ENCODE measurements around the gene SLFN12L. TPM values are rescaled to one million over a fixed set of nuclear protein-coding genes. Genes with fewer than 3 reads are reported as not detected.
A peak's percentile ranks its signal among the peaks of the same experiment; 100 is the strongest.
"Not testable (repeated sequence)": the region's sequence is repeated elsewhere in the genome, so short reads cannot be mapped to it uniquely, and the experiment has no call there.

The SLFN12L gene
- total RNA-seq, 1 experiment from 2014 or later: not detected

DNA sequence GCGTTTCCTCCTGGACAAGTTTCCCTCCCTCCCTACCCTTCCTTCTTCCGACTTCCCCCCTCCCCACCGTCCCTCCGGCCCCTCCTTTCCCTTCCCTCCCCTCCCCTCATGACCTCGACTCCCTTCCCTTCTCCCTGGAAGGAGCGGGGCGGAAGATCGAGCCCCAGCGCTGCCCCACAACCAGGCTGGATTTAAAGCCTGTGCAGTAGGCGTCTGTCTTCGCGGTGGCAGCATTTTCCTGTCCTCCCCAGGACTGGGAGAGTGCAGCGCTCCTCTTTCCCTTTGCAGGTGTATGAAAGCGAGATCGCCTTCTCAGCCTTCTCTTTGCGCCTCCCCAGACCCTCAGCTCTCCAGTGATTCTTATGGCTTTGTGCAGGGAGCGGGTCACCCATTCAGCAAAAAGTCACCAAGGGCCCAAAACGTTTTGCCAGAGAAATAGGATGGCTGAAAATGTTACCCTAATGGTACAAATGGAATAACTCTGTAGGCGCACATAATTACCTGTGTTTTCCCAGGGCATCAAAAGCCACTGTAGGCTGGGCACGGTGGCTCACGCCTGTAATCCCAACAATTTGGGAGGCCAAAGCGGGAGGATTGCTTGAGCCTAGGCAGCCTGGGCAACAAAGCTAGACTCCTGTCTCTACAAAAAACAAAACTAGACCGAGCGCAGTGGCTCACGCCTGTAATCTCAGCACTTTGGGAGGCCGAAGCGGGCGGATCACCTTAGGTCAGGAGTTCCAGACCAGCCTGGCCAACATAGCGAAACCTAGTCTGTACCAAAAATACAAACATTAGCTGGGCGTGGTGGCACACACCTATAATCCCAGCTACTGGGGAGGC lies 40.8 kb downstream of the SLFN12L start:
- no peak for DNase-seq (ENCODE audit: low spot score)

DNA sequence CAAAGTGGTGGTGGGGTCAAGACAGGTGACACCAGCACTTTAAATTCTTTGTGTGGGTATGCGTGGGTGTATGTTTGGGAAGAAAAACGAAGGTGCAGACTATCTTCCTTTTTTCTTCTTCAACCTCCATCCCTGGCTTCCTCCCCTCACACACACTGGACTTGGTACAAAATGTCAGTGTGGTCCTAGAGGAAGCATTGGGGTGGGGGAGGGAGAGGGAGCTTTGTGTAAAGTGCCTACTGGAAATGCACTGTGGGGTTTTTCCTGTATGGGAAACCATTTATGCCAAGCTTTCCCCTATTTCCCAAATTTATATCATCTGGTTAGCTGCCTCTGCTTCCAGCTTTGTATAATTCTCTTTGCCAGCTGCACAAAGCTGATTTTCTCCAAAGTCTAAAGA lies 44.4 kb downstream of the SLFN12L start:
- no peak for DNase-seq (ENCODE audit: low spot score)

DNA sequence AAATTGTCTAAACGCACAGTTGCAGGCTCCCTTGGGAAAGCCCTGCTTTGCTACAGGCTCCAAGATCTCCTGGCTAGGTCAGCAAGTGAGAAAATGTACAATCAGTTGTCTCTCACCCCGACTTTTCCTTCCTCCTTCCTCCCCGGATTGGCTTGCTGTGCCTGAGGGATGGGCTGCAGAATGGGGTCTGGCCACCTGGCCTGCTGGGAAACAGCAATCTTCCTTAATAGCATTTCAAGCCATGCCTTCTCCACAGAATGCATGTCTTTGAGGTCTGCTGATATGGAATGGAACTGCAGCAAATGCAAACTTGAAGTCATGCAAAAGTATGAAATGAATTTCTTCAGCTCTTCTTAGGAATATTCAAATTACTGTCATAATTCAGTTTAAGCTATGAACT lies 46.1 kb downstream of the SLFN12L start:
- no peak for DNase-seq (ENCODE audit: low spot score)

DNA sequence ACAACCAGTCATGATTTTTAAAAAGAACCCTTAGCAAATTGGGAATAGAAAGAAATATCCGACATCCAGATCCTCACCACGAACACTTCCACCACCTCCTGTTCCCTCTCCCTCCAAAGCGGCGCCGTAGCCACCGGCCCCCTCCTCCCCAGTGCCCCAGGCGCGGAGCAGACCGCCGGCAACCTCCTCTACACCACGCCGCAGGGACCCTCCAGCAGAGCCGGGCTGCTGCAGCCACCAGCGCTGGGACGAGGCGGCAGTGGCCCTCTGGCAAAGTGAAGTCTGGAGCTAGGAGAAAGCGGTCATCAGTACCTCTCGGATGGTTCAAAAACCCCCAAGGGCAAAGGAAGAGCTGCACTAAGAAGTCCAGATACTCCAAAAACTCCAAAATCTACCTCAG lies 47.5 kb downstream of the SLFN12L start:
- DNase-seq (ENCODE audit: low spot score): no peak

DNA sequence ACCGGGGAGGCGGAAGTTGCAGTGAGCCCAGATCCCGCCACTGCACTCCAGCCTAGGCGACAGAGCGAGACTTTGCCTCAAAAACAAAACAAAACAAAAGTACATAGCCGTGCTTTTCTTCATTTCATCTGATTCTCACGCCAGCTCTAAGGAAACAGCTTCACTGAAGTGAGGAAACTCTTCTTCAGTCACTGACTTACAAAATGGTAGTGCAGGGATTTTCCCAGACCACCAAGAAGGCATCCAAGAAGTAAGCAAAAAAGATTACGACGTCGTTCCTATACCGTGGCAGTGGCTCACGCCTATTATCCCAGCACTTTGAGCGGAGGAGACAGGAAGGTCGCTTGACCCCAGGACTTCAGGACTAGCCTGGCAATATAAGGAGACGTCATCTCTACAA lies 48.5 kb downstream of the SLFN12L start:
- no peak for DNase-seq (ENCODE audit: low spot score)

DNA sequence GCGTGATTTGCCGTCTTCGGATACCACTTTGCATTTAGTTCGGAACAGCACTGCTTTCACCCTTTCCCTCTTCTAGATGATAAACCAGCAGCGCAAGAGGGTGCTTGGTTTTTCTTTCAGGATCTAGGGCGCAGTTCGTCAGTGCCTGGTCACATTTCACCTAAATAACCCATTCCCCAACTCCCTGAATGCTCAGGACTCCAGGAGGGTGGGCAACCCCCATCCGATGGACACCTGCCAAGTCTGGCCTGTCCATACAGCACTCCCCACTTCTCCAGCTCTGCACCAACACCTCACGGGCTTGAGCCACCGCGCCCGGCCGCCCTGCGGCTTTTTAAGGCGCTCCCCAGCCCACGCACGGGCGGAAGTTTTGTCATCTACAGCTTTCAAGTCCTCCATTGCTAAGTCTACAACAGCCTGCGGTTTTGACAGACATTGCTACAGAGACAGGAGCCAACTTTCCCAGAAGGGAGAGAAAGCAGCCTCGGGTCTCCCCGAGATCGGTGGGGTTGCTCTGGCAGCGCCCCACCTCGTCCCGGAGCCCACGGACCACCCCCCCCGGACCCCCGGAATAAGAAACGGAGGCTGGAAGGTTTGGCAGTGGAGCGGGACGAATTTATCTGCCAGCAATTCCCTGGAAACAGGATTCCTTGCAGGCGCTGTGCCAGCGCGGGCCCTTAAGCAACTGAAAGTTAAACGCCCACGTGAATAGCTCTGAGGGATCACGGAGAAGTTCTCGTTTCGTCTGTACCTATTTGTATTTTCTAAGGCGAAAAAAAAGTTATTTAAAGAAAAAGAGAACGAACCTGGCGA lies 50.4 kb downstream of the SLFN12L start:
- DNase-seq (ENCODE audit: low spot score): no peak

DNA sequence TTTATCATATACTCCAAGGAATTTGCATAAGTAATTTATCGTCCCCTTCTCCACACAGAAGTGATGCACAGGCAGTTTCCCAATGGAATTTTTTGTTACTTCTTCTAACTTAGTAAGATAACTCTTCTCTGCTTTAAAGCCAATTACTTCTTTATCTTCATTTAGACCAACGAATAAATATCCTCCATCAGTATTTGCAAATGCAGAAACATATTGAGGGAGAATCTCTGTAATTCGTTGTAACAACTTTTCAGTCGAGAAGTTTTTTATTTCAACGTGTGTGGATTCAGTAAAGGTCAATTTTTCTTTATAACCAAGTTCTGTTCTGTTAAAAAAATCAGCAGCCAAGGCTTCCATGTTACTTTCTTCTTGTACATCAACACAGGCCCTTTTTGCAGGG lies 58.2 kb downstream of the SLFN12L start:
- no peak for DNase-seq (ENCODE audit: low spot score)

DNA sequence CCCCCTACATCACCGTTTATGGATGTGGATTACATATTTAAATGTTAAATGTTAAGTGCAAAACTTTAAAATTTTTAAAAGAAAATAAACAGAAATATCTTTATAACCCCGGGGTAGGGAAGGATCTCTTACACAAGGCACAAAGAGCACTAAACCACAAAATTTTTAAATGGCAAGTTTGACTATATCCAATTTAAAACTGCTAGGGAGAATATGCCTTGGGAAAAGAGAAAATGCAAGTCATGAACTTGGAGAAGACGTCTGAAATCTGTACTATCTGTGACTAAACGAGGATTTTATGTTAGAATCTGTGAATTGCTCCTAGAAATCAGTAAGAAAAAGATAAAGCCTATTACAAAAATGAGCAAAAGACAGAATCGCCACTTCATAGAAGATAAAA lies 60.2 kb downstream of the SLFN12L start:
- no peak for DNase-seq (ENCODE audit: low spot score)

DNA sequence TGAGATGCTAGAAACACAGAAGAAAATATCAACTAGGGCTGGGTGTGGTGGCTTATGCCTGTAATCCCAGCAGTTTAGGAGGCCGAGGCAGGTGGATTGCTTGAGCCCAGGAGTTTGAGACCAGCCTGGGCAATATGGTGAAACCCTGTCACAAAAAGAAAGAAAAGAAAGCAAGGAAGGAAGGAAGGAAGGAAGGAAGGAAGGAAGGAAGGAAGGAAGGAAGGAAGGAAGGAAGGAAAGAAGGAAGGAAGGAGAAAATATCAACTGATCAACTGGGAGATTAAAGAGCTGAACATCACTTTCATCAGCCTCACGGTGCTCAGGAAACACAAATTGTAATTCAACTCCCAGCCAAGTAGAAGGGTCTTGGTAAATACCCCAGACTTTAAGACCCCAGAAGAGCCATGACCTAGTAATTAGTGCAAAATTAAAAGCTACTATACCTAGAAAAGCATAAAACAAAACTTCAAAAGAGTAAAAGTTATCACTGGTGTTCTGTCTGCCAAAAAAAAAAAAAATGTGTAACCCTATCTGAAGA lies 61.1 kb downstream of the SLFN12L start:
- DNase-seq (ENCODE audit: low spot score): no peak

DNA sequence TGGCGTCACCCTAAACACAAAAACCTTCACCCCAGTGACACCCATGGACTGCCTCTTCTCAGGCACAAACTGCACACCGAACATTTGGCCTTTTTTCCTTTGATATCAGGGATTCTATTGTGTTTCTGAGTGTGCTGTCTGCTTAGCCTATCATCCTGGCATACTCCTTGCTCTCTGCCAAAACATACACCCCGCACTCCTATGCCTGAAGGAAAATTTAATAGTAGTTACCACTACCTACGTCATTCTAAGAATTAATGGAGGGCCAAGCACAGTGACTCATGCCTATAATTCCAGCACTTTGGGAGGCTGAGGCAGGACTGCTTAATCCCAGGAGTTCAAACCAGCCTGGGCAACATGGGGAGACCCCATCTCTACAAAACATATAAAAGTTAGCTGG lies 69.0 kb downstream of the SLFN12L start:
- no peak for DNase-seq (ENCODE audit: low spot score)

DNA sequence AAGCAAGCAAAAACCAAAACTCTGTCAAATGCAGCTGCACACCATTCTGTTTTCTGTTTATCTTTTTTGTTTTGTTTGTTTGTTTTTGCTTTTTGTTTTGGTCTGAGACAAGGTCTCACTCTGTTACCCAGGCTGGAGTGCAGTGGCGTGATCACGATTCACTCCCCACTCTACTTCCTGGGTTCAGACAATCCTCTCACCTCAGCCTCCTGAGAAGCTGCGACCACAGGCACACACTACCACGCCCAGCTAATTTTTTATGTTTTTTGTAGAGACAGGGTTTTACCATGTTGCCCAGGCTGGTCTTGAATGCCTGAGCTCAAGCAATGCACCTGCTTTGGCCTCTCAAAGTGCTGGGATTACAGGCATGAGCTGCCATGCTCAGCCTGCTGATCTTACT lies 69.7 kb downstream of the SLFN12L start:
- DNase-seq (ENCODE audit: low spot score): no peak

DNA sequence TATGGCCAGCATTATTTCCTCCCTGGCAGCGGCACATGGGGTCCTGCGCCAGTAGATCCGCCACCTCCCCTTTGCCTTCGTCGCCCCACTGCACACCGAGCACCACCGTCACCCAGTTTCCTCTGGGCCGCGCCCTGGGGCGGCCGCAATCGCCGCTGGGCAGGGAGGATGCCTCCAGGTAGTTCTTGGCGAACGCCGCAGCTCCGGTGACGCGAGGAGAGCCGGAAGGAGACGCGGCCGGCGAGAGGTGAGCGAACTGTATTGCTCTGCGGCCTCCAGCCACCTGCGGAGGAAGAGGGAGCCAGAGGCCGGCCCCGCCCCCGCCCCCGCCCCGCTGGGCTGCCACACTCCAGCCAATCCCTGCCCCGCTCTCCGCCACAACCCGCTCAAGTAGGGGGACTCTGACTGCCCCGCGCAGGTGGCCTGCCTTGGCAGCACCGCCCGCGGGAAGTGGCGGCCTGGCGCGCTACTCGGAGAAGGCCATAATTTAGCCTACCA lies 77.1 kb downstream of the SLFN12L start:
- DNase-seq (ENCODE audit: low spot score): peak; percentile 65

DNA sequence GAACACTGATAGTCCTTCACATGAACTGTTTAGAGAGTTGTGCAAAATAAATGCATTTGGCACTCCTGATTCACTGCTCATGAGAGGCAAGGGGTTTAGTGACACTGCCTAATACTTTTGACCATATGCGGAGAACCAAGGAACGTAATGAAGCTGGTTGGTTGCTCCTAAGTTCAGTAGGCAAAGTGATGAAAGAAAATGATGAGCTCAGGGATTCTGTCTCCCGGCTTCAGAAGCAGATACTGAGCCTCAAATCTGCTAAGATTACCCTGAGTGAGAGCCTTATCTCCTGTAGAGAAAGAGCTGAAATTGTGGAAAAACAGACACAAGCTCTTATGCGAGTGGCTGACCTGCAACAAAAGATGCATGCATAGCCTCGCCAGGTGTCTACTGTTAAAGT lies 83.4 kb downstream of the SLFN12L start:
- not testable (repeated sequence) for DNase-seq (ENCODE audit: low spot score)

DNA sequence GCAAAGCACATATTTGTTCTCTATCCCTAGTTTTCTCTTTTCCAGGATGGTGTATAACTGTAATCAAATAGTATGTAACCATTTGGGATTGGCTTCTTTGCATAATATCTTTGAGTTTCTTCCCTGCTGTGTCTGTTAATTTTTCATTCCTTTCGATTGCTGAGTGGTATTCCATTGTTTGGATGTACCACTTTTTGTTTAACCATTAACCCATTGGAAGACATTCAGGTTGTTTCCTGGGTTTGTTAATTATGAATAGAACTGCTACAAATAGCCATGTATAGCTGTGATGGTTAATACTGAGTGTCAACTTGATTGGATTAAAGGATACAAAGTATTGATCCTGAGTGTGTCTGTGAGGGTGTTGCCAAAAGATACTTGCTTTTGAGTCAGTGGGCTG lies 84.3 kb downstream of the SLFN12L start:
- no peak for DNase-seq (ENCODE audit: low spot score)

DNA sequence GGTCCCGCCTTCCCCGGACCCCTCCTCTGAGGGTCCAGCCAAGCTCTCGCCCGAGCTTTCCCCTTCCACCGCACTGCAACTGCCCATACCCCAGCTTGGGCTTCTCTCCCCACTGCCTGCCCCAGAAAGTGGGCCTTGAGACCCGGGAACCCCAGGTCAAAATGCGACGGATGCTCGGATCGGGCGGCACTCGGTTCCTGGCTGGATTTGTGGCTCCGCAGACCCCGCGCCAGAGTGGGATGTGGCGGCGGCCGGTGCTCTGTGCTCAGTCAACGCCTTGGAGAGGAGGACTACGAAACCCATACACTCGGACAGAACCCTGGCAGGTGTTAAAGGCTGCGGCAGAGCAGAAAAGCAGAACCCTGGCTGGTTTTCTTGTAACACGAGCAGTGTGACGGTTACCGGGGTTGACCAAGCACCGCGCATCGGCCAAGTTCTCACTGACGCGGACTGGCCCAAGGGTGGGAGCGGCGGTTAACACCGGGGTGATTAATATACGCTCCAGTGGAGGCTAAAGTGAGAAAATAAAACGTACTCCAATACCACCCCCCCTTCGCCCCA lies 88.0 kb downstream of the SLFN12L start:
- no peak for DNase-seq (ENCODE audit: low spot score)

DNA sequence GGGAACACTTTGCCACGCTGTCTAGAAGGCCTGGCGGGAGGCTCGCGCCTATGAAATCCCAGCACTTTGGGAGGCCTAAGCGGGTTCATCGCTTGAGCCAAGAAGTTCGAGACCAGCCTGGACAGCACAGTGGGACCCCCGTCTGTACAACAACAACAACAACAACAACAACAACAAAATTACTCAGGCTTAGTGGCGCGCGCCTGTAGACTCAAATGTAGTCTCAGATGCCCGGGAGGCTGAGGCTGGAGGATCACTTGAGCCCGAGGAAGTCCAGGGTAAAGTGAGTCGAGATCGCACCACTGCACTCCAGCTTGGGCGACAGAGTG lies 88.6 kb downstream of the SLFN12L start:
- no peak for DNase-seq (ENCODE audit: low spot score)

DNA sequence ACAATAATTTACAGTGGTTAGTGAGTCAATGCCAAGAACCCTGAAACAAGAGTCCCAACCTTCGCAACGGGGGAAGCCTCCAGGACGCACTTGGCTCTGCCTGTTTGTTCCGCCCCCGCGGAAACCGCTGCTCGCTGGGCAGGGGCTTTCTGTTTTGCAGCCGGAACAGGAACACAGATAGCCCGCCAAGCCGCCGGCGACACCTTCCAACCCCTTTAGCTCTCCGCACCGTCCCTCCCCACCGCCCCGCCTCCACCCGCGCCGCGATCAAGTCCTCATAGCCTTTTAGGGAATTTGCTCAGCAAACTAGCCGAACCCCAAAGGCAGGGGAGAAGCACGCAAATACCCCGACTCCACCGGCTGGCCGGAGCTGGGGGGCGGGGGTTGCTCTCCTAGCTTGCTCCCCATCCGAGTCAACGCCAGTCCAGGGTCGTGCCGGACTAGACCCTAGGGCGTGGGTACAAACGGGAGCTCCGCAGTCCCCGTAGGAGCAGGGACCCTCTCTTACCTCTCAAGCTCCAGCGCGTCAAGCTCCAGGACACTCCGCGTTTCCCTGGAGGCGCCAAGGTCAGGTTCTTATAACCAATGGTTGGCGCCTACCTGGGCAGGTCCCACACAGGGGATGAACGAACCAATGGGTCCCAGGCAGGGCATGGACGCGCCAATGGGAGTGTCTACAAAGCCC lies 89.1 kb downstream of the SLFN12L start, which contains the start of gene SLFN13:
Gene SLFN13, minus strand, starts transcription at position 553 of the 685 bp plus-strand sequence. CDS start 3,086 bp downstream, outside the sequence.
- DNase-seq (ENCODE audit: low spot score): no peak

DNA sequence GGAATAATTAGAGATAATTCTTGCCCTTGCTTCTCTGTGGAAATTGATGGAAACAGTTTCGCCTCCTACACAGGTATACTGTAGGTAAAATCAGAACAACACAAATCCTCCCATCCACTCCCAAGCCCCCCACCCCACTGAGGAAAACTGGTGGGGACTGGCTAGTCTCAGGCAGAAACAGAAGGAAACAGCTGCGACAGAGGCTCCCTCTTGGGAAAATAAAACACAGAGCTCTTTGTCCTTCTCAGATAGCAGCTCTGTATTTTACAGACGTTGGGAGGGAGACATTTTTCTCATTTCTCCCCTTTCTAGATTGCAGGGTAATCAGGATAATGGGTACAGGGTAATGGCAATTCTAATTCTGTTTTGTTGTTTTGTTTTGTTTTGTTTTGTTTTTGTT lies 90.0 kb downstream of the SLFN12L start:
- DNase-seq (ENCODE audit: low spot score): no peak

DNA sequence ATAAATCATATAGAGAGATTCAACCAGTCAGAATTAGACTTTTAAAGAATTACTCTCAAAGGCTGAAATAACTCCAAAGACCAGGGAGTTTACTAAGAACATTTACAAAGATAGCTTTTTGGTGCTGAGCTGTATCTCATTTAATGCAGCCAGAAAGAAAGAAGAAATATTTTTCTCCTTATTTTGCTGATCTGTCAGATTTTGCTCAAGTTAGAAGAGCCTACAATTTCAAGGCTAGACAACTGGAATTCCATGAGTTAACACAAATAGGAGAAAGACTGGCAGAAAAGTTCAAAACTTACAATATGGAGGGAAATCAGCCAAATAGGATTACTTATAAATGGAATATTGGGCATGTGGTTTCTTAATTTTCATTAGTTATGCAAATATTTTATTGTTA lies 99.0 kb downstream of the SLFN12L start:
- no peak for DNase-seq (ENCODE audit: low spot score)

DNA sequence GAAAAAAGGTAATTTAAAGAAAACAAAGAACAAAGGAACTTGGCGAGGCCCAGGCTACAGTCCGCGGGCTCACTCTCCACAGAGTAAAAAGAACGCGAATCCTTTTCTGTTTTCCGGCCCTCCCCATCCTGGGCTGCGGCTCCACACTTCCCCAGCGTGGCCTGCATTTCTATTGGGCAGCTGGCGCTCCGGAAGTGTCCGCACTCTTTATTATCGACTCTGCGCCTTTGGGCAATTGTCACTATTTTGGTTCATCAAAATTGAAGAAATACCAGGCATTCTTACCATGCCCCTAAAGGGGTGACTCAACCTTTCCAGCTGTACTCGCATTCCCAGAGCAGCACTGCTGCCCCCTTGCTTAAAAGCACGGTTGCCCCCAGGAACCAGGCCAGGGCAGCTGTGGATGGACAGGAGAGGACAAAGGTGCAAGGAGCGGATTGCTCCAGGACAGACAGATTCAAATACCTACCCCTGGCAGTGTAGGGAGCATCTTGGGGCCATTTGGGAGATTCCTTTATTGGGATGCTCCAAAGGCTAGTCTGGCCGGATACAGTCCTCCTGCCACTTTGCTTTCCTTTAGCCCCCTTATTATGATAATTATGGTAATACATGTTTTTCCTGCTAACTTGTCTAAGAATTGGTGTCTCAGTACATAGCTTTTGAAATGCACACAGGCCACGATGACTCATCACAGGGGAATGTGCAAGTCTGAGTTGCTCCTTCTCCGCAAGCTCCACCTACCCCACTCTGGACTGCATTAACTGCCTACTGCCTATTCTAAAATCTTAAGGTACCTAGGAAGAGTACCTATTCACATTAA lies 104.2 kb downstream of the SLFN12L start:
- peak; percentile 94 for DNase-seq (ENCODE audit: low spot score)
